SK-N-SH (cell line): ENCODE data around the gene C5orf24. TPM values are rescaled to one million over a fixed set of nuclear protein-coding genes. Genes with fewer than 3 reads are reported as not detected.
"Not testable (repeated sequence)": the region's sequence is repeated elsewhere in the genome, so short reads cannot be mapped to it uniquely, and the experiment has no call there.

Source experiments
- CTCF ChIA-PET: fragments of 300-600, 350-600 bp; formaldehyde crosslinking; extraction: SDS; loops from one replicate; lab custom pipeline; 2021; lab: Yijun Ruan, JAX
- POLR2A ChIA-PET: fragments of 350-600 bp; sonication (Branson Sonifier 250); formaldehyde crosslinking; extraction: SDS; loops from one replicate; lab custom pipeline; 2020; ENCODE audit warnings: antibody characterized with exemption, inconsistent platforms; lab: Yijun Ruan, JAX
- DNase-seq: peaks from one replicate; pipeline ENCODE4 v3.0.0; 2012
- H2AFZ ChIP-seq: fragments of 200-600 bp; sonication (generic); 2 replicates; pipeline ENCODE4 v1.8.1; 2016; ENCODE audit warnings: antibody characterized with exemption, mild to moderate bottlenecking, low read depth
- H3F3A ChIP-seq: fragments of 200-600 bp; sonication (generic); replicated peaks from 2 replicates; pipeline ENCODE3; 2016; ENCODE audit warnings: antibody characterized with exemption, mild to moderate bottlenecking; ENCODE audit not compliant: insufficient read depth
- H3K27ac ChIP-seq, 2 experiments: fragments of 200-500 bp in 1 of 2; fragments of 200-600 bp in 1 of 2; sonication (Bioruptor generic) in 1 of 2; sonication (generic), shearing (Covaris generic) in 1 of 2; 2 replicates each; pipeline versions ENCODE4 v1.5.1 to v1.6.1; 2014 to 2016; ENCODE audit warnings: low read depth in 2 of 2, inconsistent platforms in 1 of 2, low read length in 1 of 2, mild to moderate bottlenecking in 1 of 2, mixed read lengths in 1 of 2
- H3K27me3 ChIP-seq: fragments of 200-600 bp; sonication (generic), shearing (Covaris generic); 2 replicates; pipeline ENCODE4 v1.6.1; 2016; ENCODE audit warnings: mixed run types; ENCODE audit not compliant: insufficient read depth
- H3K36me3 ChIP-seq, 2 experiments: fragments of 200-500 bp in 1 of 2; fragments of 200-600 bp in 1 of 2; sonication (Bioruptor generic) in 1 of 2; sonication (generic) in 1 of 2; replicated peaks in 1 of 2; 2 replicates each; pipeline versions ENCODE3 to v1.5.1; 2014 to 2016; ENCODE audit warnings: low read length in 1 of 2, mild to moderate bottlenecking in 1 of 2; ENCODE audit not compliant: insufficient read depth in 2 of 2, control insufficient read depth in 1 of 2
- H3K4me1 ChIP-seq, 2 experiments: fragments of 200-500 bp in 1 of 2; fragments of 200-600 bp in 1 of 2; sonication (Bioruptor generic) in 1 of 2; sonication (generic), shearing (Covaris generic) in 1 of 2; 2 replicates each; pipeline versions ENCODE4 v1.5.1 to v1.6.1; 2014 to 2016; ENCODE audit warnings: low read depth in 1 of 2, low read length in 1 of 2, mixed run types in 1 of 2; ENCODE audit not compliant: insufficient read depth in 2 of 2, control insufficient read depth in 1 of 2
- H3K4me2 ChIP-seq: fragments of 200-600 bp; sonication (generic), shearing (Covaris generic); 2 replicates; pipeline ENCODE4 v1.6.1; 2017; ENCODE audit warnings: mixed run types
- H3K4me3 ChIP-seq, 2 experiments: fragments of 200-500 bp in 1 of 2; fragments of 200-600 bp in 1 of 2; sonication (Bioruptor generic) in 1 of 2; sonication (generic), shearing (Covaris generic) in 1 of 2; 2 replicates each; pipeline versions ENCODE4 v1.5.1 to v1.8.1; 2014 to 2016; ENCODE audit warnings: low read depth in 2 of 2, inconsistent platforms in 1 of 2, low read length in 1 of 2, mild to moderate bottlenecking in 1 of 2, mixed read lengths in 1 of 2, moderate library complexity in 1 of 2
- H3K79me2 ChIP-seq: fragments of 200-600 bp; sonication (generic); 2 replicates; pipeline ENCODE4 v1.8.1; 2017; ENCODE audit warnings: mild to moderate bottlenecking; ENCODE audit not compliant: insufficient read depth
- H3K9ac ChIP-seq: fragments of 200-600 bp; sonication (generic); 2 replicates; pipeline ENCODE4 v1.6.1; 2017; ENCODE audit warnings: mixed run types
- H3K9me2 ChIP-seq: fragments of 200-600 bp; sonication (generic); 2 replicates; pipeline ENCODE4 v1.6.1; 2017; ENCODE audit warnings: mixed run types
- H3K9me3 ChIP-seq: fragments of 200-600 bp; sonication (generic); 2 replicates; pipeline ENCODE4 v1.6.1; 2017; ENCODE audit warnings: mixed run types, mild to moderate bottlenecking, moderate library complexity
- H4K20me1 ChIP-seq: fragments of 200-600 bp; sonication (generic); 2 replicates; pipeline ENCODE4 v1.6.1; 2017; ENCODE audit warnings: mild to moderate bottlenecking, mixed run types; ENCODE audit not compliant: insufficient read depth
- EP300 ChIP-seq, 2 experiments: IDR thresholded peaks; 2 replicates each; pipeline versions ENCODE4 v1.4.0 to v1.6.1; 2012; ENCODE audit warnings: borderline replicate concordance in 1 of 2, low read depth in 1 of 2, low read length in 1 of 2
- FOSL2 ChIP-seq: IDR thresholded peaks from 2 replicates; pipeline ENCODE4 v1.4.0; 2012; ENCODE audit warnings: low read depth, mild to moderate bottlenecking, moderate library complexity, borderline replicate concordance
- GABPA ChIP-seq: IDR thresholded peaks from 2 replicates; pipeline ENCODE4 v1.4.0; 2012; ENCODE audit warnings: low read depth, mild to moderate bottlenecking
- GATA2 ChIP-seq: sonication (generic); formaldehyde crosslinking; IDR thresholded peaks from 2 replicates; pipeline ENCODE4 v1.5.0; 2020; ENCODE audit warnings: mild to moderate bottlenecking, missing genetic modification reagents
- JUND ChIP-seq: IDR thresholded peaks from 2 replicates; pipeline ENCODE4 v1.4.0; 2012
- MEF2A ChIP-seq: IDR thresholded peaks from 2 replicates; pipeline ENCODE4 v1.4.0; 2012; ENCODE audit warnings: low read depth, borderline replicate concordance
- NRF1 ChIP-seq: IDR thresholded peaks from 2 replicates; pipeline ENCODE4 v1.6.1; 2012; ENCODE audit warnings: low read depth, mild to moderate bottlenecking, low read length
- PBX3 ChIP-seq: IDR thresholded peaks from 2 replicates; pipeline ENCODE4; 2012
- RCOR1 ChIP-seq: fragments of 150-350 bp; IDR thresholded peaks from 2 replicates; pipeline ENCODE4 v1.6.1; 2017; ENCODE audit warnings: antibody characterized with exemption, low read length
- RXRA ChIP-seq: IDR thresholded peaks from 2 replicates; pipeline ENCODE4 v1.4.0; 2012; ENCODE audit warnings: low read depth, mild to moderate bottlenecking, borderline replicate concordance
- SMC3 ChIP-seq: IDR thresholded peaks from 2 replicates; pipeline ENCODE4 v1.6.1; 2012; ENCODE audit warnings: low read depth, low read length, improper control_type of control experiment
- TCF12 ChIP-seq: IDR thresholded peaks from 2 replicates; pipeline ENCODE4 v1.4.0; 2012
- YY1 ChIP-seq: IDR thresholded peaks from 2 replicates; pipeline ENCODE4 v1.4.0; 2012; ENCODE audit warnings: low read depth, mild to moderate bottlenecking
- WGBS: methylation state at CpG from one replicate; pipeline ENCODE4 v1.1.6; 2017; ENCODE audit warnings: low lambda C conversion rate; 5-methylcytosine and 5-hydroxymethylcytosine counted together
- polyA plus RNA-seq, 3 experiments: library from polyadenylated mRNA; depleted of rRNA; stranded (reverse); fragments of >200 nt; gene quantifications; 2 replicates each; pipeline ENCODE4 v1.2.3, GENCODE V29; 2012

C5orf24 gene
- polyA plus RNA-seq, 1 of the 3 experiments (the other 2 are of a cell fraction), result 21.8 TPM

GRCh38 chr5:134879456-134879855, 33.7 kb downstream of the C5orf24 start (continued):
- TF ChIP-seq PBX3 (no peak), JUND (no peak), EP300 (IDR thresholded peaks at IDR 0.05; ENCODE audit: borderline replicate concordance in 1 of 2, low read depth in 1 of 2, low read length in 1 of 2) (no peak), NRF1 (no peak), SMC3 (no peak), GABPA (no peak), RXRA (no peak), TCF12 (no peak), FOSL2 (no peak), MEF2A (no peak), YY1 (no peak), RCOR1 (no peak), GATA2 (no peak)
- TF ChIP-seq, all 33 proteins: peak for 0

GRCh38 chr5:134880937-134881336, 35.2 kb downstream of the C5orf24 start:
- not testable (repeated sequence) for H3K9me2 ChIP-seq

GRCh38 chr5:134881711-134882110, 35.9 kb downstream of the C5orf24 start:
- not testable (repeated sequence) for H3K9ac ChIP-seq
- peaks cover 81% of the 10 kb centered on the region for H3K79me2 ChIP-seq

More at GRCh38 chr5:134880937-134881336, 35.2 kb downstream of the C5orf24 start:
- H3K27me3 ChIP-seq, DNase-seq, H3K36me3 ChIP-seq, POLR2A ChIA-PET, H3K9me3 ChIP-seq, H3K9ac ChIP-seq, H4K20me1 ChIP-seq, H3K27ac ChIP-seq, H2AFZ ChIP-seq, H3F3A ChIP-seq, H3K4me1 ChIP-seq, H3K4me3 ChIP-seq, H3K4me2 ChIP-seq: not testable (repeated sequence)
- CTCF ChIA-PET, result interaction anchor here (2.4 kb wide), 1 partner anchor 24 kb away, joined by 12 read pairs; the partner anchor contains the start of gene PCBD2
- H3K79me2 ChIP-seq, result peaks cover 81% of the 10 kb centered on the region
- 85% methylated on average over 2 of the region's 3 CpGs for WGBS

More at GRCh38 chr5:134881711-134882110, 35.9 kb downstream of the C5orf24 start:
- H3K9me2 ChIP-seq, H3K36me3 ChIP-seq, H3K9me3 ChIP-seq, DNase-seq, H4K20me1 ChIP-seq, H3K27me3 ChIP-seq, H3K4me1 ChIP-seq, H2AFZ ChIP-seq, H3K4me2 ChIP-seq, H3F3A ChIP-seq, POLR2A ChIA-PET, H3K4me3 ChIP-seq, CTCF ChIA-PET, H3K27ac ChIP-seq: not testable (repeated sequence)
- no CpG with 5 or more reads among the region's 30 CpGs for WGBS
